HG02852 (cell line): ENCODE measurements around the gene ARRB1.
A peak's percentile ranks its signal among the peaks of the same experiment; 100 is the strongest.
"Not testable (repeated sequence)": the region's sequence is repeated elsewhere in the genome, so short reads cannot be mapped to it uniquely, and the experiment has no call there.

Experiments used
- ATAC-seq: cut with Tn5 transposase; IDR thresholded peaks from one replicate; pipeline ENCODE4 v1.9.1; 2021; ENCODE audit warnings: mild to moderate bottlenecking, moderate library complexity; ENCODE audit not compliant: unreplicated experiment

ARRB1 gene

GRCh38 chr11:75344761-75345454, 6.6 kb downstream of the ARRB1 start:
- ATAC-seq, result no peak

- no peak for ATAC-seq
Measured at GRCh38 chr11:75344186-75344585, 7.3 kb downstream of the ARRB1 start.

- no peak for ATAC-seq
Measured at GRCh38 chr11:75342966-75343870, 8.2 kb downstream of the ARRB1 start.

GRCh38 chr11:75342231-75342918, 9.1 kb downstream of the ARRB1 start:
- ATAC-seq, result no peak

- no peak for ATAC-seq
Measured at GRCh38 chr11:75341612-75342011, 9.8 kb downstream of the ARRB1 start.

- no peak for ATAC-seq
Measured at GRCh38 chr11:75339685-75340409, 11.6 kb downstream of the ARRB1 start.

GRCh38 chr11:75338516-75339208, 12.8 kb downstream of the ARRB1 start:
- ATAC-seq, result no peak

GRCh38 chr11:75337195-75337654, 14.2 kb downstream of the ARRB1 start:
- ATAC-seq, result no peak

- ATAC-seq, result no peak
Measured at GRCh38 chr11:75334976-75335375, 16.5 kb downstream of the ARRB1 start.

GRCh38 chr11:75334402-75334891, 17.0 kb downstream of the ARRB1 start:
- no peak for ATAC-seq

GRCh38 chr11:75333807-75334140, 17.7 kb downstream of the ARRB1 start:
- no peak for ATAC-seq

- ATAC-seq, result no peak
Measured at GRCh38 chr11:75333022-75333806, 18.2 kb downstream of the ARRB1 start.

GRCh38 chr11:75331761-75332160, 19.7 kb downstream of the ARRB1 start:
- not testable (repeated sequence) for ATAC-seq

GRCh38 chr11:75331304-75331703, 20.2 kb downstream of the ARRB1 start:
- ATAC-seq, result not testable (repeated sequence)

GRCh38 chr11:75330886-75331285, 20.6 kb downstream of the ARRB1 start:
- ATAC-seq, result not testable (repeated sequence)

- ATAC-seq, result no peak
Measured at GRCh38 chr11:75330291-75330690, 21.2 kb downstream of the ARRB1 start.

GRCh38 chr11:75328426-75329277, 22.8 kb downstream of the ARRB1 start:
- ATAC-seq, result peak; percentile 47

GRCh38 chr11:75326439-75326810, 25.0 kb downstream of the ARRB1 start:
- ATAC-seq, result no peak
